DOHH2 (cell line): ENCODE measurements around the gene WDR5B.
"Not testable (repeated sequence)": the region's sequence is repeated elsewhere in the genome, so short reads cannot be mapped to it uniquely, and the experiment has no call there.

Experiments
- H3F3A ChIP-seq: fragments of 200-600 bp; sonication (generic), shearing (Covaris generic); 2 replicates; pipeline ENCODE4 v1.6.0; 2016; ENCODE audit warnings: antibody characterized with exemption, mild to moderate bottlenecking; ENCODE audit not compliant: control insufficient read depth, insufficient read depth
- H3K27ac ChIP-seq: fragments of 200-600 bp; sonication (generic); 2 replicates; pipeline ENCODE4 v1.5.1; 2014; ENCODE audit warnings: low read depth, mild to moderate bottlenecking, low read length, moderate library complexity
- H3K27me3 ChIP-seq: fragments of 200-600 bp; sonication (generic); 2 replicates; pipeline ENCODE4 v1.6.1; 2014; ENCODE audit warnings: mild to moderate bottlenecking, low read length, mixed read lengths; ENCODE audit not compliant: control insufficient read depth
- H3K36me3 ChIP-seq: fragments of 200-600 bp; sonication (generic); 2 replicates; pipeline ENCODE4 v1.6.1; 2014; ENCODE audit warnings: mild to moderate bottlenecking, low read length, moderate library complexity, mixed read lengths; ENCODE audit not compliant: control insufficient read depth
- H3K4me1 ChIP-seq: fragments of 200-600 bp; sonication (generic); 2 replicates; pipeline ENCODE4 v1.6.1; 2014; ENCODE audit warnings: mild to moderate bottlenecking, low read length, mixed read lengths; ENCODE audit not compliant: control insufficient read depth
- H3K4me2 ChIP-seq: fragments of 200-600 bp; sonication (generic); 2 replicates; pipeline ENCODE4 v1.6.0; 2014; ENCODE audit warnings: mild to moderate bottlenecking, low read length, moderate library complexity
- H3K4me3 ChIP-seq: fragments of 200-600 bp; sonication (generic); 2 replicates; pipeline ENCODE4 v1.5.1; 2014; ENCODE audit warnings: mild to moderate bottlenecking, low read length, mixed read lengths
- H3K79me2 ChIP-seq: fragments of 200-600 bp; sonication (generic); 2 replicates; pipeline ENCODE4 v1.6.1; 2014; ENCODE audit warnings: mild to moderate bottlenecking, low read length, mixed read lengths; ENCODE audit not compliant: control insufficient read depth
- H3K9me2 ChIP-seq: fragments of 200-600 bp; sonication (generic); replicated peaks from 2 replicates; pipeline ENCODE4 v1.6.1; 2014; ENCODE audit warnings: mild to moderate bottlenecking, low read length, mixed read lengths; ENCODE audit not compliant: control insufficient read depth
- H3K9me3 ChIP-seq: fragments of 200-600 bp; sonication (generic); 2 replicates; pipeline ENCODE4 v1.6.1; 2014; ENCODE audit warnings: antibody characterized with exemption, low read length, mixed read lengths; ENCODE audit not compliant: control insufficient read depth, insufficient read depth
- H4K20me1 ChIP-seq: fragments of 200-600 bp; sonication (generic); 2 replicates; pipeline ENCODE4 v1.6.0; 2014; ENCODE audit warnings: low read depth, mild to moderate bottlenecking, antibody characterized with exemption, low read length, moderate library complexity; ENCODE audit not compliant: control insufficient read depth, insufficient read depth
- CTCF ChIP-seq: fragments of 200-600 bp; sonication (generic); IDR thresholded peaks from one replicate; pipeline ENCODE4 v1.5.1; 2014; ENCODE audit warnings: antibody characterized with exemption, mild to moderate bottlenecking, low read depth, low read length; ENCODE audit not compliant: poor library complexity, severe bottlenecking
- EZH2phosphoT487 ChIP-seq: fragments of 200-600 bp; sonication (generic); IDR thresholded peaks from 2 replicates; pipeline ENCODE4 v1.6.1; 2017; ENCODE audit warnings: borderline replicate concordance, mild to moderate bottlenecking, antibody characterized with exemption, low read length, moderate library complexity, mixed read lengths

Gene WDR5B

GRCh38 chr3:122377975-122378374 lies 37.9 kb downstream of the WDR5B start:
- Histone ChIP-seq H3K27me3 (no peaks in the 10 kb centered on the region), H3F3A (no peaks in the 10 kb centered on the region), H3K79me2 (peaks cover 100% of the 10 kb centered on the region), H3K4me1 (peaks cover 26% of the 10 kb centered on the region), H3K4me3 (no peak overlapping the region), H4K20me1 (0 out of 2 replicates have a peak, but pooled peaks cover 2% of the 10 kb centered on the region), H3K9me3 (no peaks in the 10 kb centered on the region), H3K27ac (no peak overlapping the region), H3K4me2 (no peak overlapping the region), H3K36me3 (peaks cover 55% of the 10 kb centered on the region), H3K9me2 (no peaks in the 10 kb centered on the region)
- no peak for TF ChIP-seq CTCF
- no peak for TF ChIP-seq EZH2phosphoT487

- H3K27me3 ChIP-seq = no peaks in the 10 kb centered on the region
Observed at GRCh38 chr3:122374034-122374433, 41.8 kb downstream of the WDR5B start.

GRCh38 chr3:122366379-122366749 lies 49.5 kb downstream of the WDR5B start:
- Histone ChIP-seq H3K27me3 (no peaks in the 10 kb centered on the region), H3K4me1 (no peaks in the 10 kb centered on the region), H3K9me3 (no peaks in the 10 kb centered on the region), H3K27ac (no peak overlapping the region), H3K4me2 (no peak overlapping the region), H4K20me1 (0 out of 2 replicates have a peak, but pooled peaks cover 3% of the 10 kb centered on the region), H3K79me2 (peaks cover 6% of the 10 kb centered on the region), H3F3A (no peaks in the 10 kb centered on the region), H3K4me3 (no peak overlapping the region), H3K9me2 (no peaks in the 10 kb centered on the region), H3K36me3 (peaks cover 95% of the 10 kb centered on the region)
- TF ChIP-seq CTCF = no peak
- no peak for TF ChIP-seq EZH2phosphoT487

More at GRCh38 chr3:122374034-122374433, 41.8 kb downstream of the WDR5B start:
- no peak overlapping the region for H3K27ac ChIP-seq
- no peak overlapping the region for H3K4me2 ChIP-seq
- H3F3A ChIP-seq = no peaks in the 10 kb centered on the region
- peaks cover 75% of the 10 kb centered on the region for H3K79me2 ChIP-seq
- H3K4me3 ChIP-seq = no peak overlapping the region
- H4K20me1 ChIP-seq = 0 out of 2 replicates have a peak, but pooled peaks cover 3% of the 10 kb centered on the region
- no peak for TF ChIP-seq EZH2phosphoT487
- no peak for TF ChIP-seq CTCF
- H3K36me3 ChIP-seq = peaks cover 63% of the 10 kb centered on the region
- no peaks in the 10 kb centered on the region for H3K9me2 ChIP-seq
- no peaks in the 10 kb centered on the region for H3K4me1 ChIP-seq
- no peaks in the 10 kb centered on the region for H3K9me3 ChIP-seq

GRCh38 chr3:122365582-122366378 lies 50.1 kb downstream of the WDR5B start:
- not testable (repeated sequence) for H4K20me1 ChIP-seq, H3K27me3 ChIP-seq, H3K4me1 ChIP-seq, H3K4me3 ChIP-seq, H3F3A ChIP-seq, H3K4me2 ChIP-seq, H3K9me3 ChIP-seq, H3K27ac ChIP-seq, H3K79me2 ChIP-seq, H3K9me2 ChIP-seq
- H3K36me3 ChIP-seq = peaks cover 91% of the 10 kb centered on the region
